G401 (cell line): ENCODE measurements around the gene PVR. TPM values are rescaled to one million over a fixed set of nuclear protein-coding genes. Genes with fewer than 3 reads are reported as not detected.
"Not testable (repeated sequence)": the region's sequence is repeated elsewhere in the genome, so short reads cannot be mapped to it uniquely, and the experiment has no call there.

Source experiments
- DNase-seq: peaks from one replicate; pipeline ENCODE4 v3.0.0-alpha.2; 2015; ENCODE audit warnings: low spot score
- in situ Hi-C: cut with HindIII; loops from 2 replicates; pipeline ENCODE4 v1.10.0; 2016; ENCODE audit warnings: low sequenced_read_pairs, mixed read lengths
- total RNA-seq: library from RNA; depleted of rRNA; stranded (reverse); fragments of >200 nt; shearing (Covaris generic); gene quantifications from 2 replicates; pipeline ENCODE4 v1.2.3, GENCODE V29; 2014; rRNA removed

PVR gene
- total RNA-seq = 36.7 and 43.1 TPM in 2 replicates

GRCh38 chr19:44643605-44644401 is at the start of gene PVR:
TSS of gene PVR (plus strand) at chr19:44643910. CDS start at chr19:44644097, 187 bp downstream.
- in situ Hi-C loops = no loop called here
- peak; percentile 74 for DNase-seq

- DNase-seq = no peak
- in situ Hi-C loops = no loop called here
Observed at GRCh38 chr19:44596428-44597130, 47.1 kb upstream of the PVR start.

- no peak for DNase-seq
- in situ Hi-C loops = no loop called here
Observed at GRCh38 chr19:44597131-44597491, 46.6 kb upstream of the PVR start.

- DNase-seq = no peak
- in situ Hi-C loops = no loop called here
Observed at GRCh38 chr19:44598355-44598754, 45.4 kb upstream of the PVR start.

GRCh38 chr19:44598880-44599279 is 44.8 kb upstream of the PVR start:
- no peak for DNase-seq
- in situ Hi-C loops = no loop called here

- in situ Hi-C loops = no loop called here
- no peak for DNase-seq
Observed at GRCh38 chr19:44600466-44600865, 43.2 kb upstream of the PVR start.

GRCh38 chr19:44602081-44602480 is 41.6 kb upstream of the PVR start:
- DNase-seq = no peak
- in situ Hi-C loops = no loop called here

GRCh38 chr19:44603201-44603945 is 40.3 kb upstream of the PVR start:
- in situ Hi-C loops = no loop called here
- DNase-seq = no peak

GRCh38 chr19:44604241-44604640 is 39.5 kb upstream of the PVR start:
- DNase-seq = no peak
- in situ Hi-C loops = no loop called here

- in situ Hi-C loops = no loop called here
- no peak for DNase-seq
Observed at GRCh38 chr19:44605547-44605946, 38.2 kb upstream of the PVR start.

- no peak for DNase-seq
- in situ Hi-C loops = no loop called here
Observed at GRCh38 chr19:44607049-44607448, 36.7 kb upstream of the PVR start.

GRCh38 chr19:44607917-44608316 is 35.8 kb upstream of the PVR start:
- DNase-seq = no peak
- in situ Hi-C loops = no loop called here

- in situ Hi-C loops = no loop called here
- no peak for DNase-seq
Observed at GRCh38 chr19:44608391-44608821, 35.3 kb upstream of the PVR start.

- no peak for DNase-seq
- in situ Hi-C loops = no loop called here
Observed at GRCh38 chr19:44609219-44609618, 34.5 kb upstream of the PVR start.

- peak; percentile 9 for DNase-seq
- in situ Hi-C loops = not testable (repeated sequence)
Observed at GRCh38 chr19:44610497-44610896, 33.2 kb upstream of the PVR start.

GRCh38 chr19:44611812-44612295 is 31.9 kb upstream of the PVR start:
- in situ Hi-C loops = no loop called here

GRCh38 chr19:44613295-44614178 is 30.2 kb upstream of the PVR start, which contains the start of gene IGSF23:
TSS of gene IGSF23 (plus strand) at chr19:44613563. CDS start at chr19:44613646, 83 bp downstream.
- in situ Hi-C loops = no loop called here
- no peak for DNase-seq

More at GRCh38 chr19:44611812-44612295, 31.9 kb upstream of the PVR start:
- no peak for DNase-seq

GRCh38 chr19:44614313-44614712 is 29.4 kb upstream of the PVR start:
- DNase-seq = no peak
- in situ Hi-C loops = no loop called here

- in situ Hi-C loops = no loop called here
- DNase-seq = no peak
Observed at GRCh38 chr19:44615863-44616247, 27.9 kb upstream of the PVR start.
